HFFc6 (cell line): Measurements from ENCODE around the gene GTF2F2. TPM values are rescaled to one million over a fixed set of nuclear protein-coding genes. Genes with fewer than 3 reads are reported as not detected.
"Not testable (repeated sequence)": the region's sequence is repeated elsewhere in the genome, so short reads cannot be mapped to it uniquely, and the experiment has no call there.

ENCODE experiments used
- DNase-seq: peaks from one replicate; pipeline ENCODE4 v3.0.0-alpha.2; 2018
- H3K27ac Mint-ChIP-seq: 2 replicates; pipeline ENCODE4 v1.8.0; 2020; ENCODE audit warnings: mild to moderate bottlenecking, mixed read lengths
- H3K27me3 Mint-ChIP-seq: 2 replicates; pipeline ENCODE4 v1.8.0; 2021; ENCODE audit warnings: mild to moderate bottlenecking, moderate library complexity, mixed read lengths; ENCODE audit not compliant: insufficient read depth
- H3K36me3 Mint-ChIP-seq: 2 replicates; pipeline ENCODE4 v1.8.0; 2021; ENCODE audit warnings: low read depth, mixed read lengths
- H3K4me1 Mint-ChIP-seq: 2 replicates; pipeline ENCODE4 v1.8.0; 2020; ENCODE audit warnings: low read depth, mixed read lengths
- H3K4me3 Mint-ChIP-seq: 2 replicates; pipeline ENCODE4 v1.8.0; 2020; ENCODE audit warnings: mild to moderate bottlenecking, moderate library complexity, mixed read lengths
- H3K9me3 Mint-ChIP-seq: 2 replicates; pipeline ENCODE4 v1.8.0; 2020; ENCODE audit warnings: mild to moderate bottlenecking, mixed read lengths
- CTCF ChIP-seq: fragments of 200-600 bp; sonication (generic); IDR thresholded peaks from 2 replicates; pipeline ENCODE4 v1.5.0; 2021; ENCODE audit warnings: antibody characterized with exemption, mild to moderate bottlenecking
- total RNA-seq, 6 experiments: library from RNA; stranded (reverse); fragmentation: NEBNext Ultra II Directional; extraction: Animal tissue kit (Norgen Biotek cat#: 25700); gene quantifications; 2 replicates in 1 of 6; 3 replicates in 5 of 6; pipeline ENCODE4 v1.2.3, GENCODE V29; 2021

Gene GTF2F2
- total RNA-seq, 6 experiments from 2014 or later: 22.9 to 31.5 (median 24.7) TPM

GRCh38 chr13:45242070-45242469 is 121.8 kb downstream of the GTF2F2 start:
- Mint-ChIP-seq H3K27me3 (no peaks in the 10 kb centered on the region; the same call in 1 of the 2 replicates), H3K36me3 (no peaks in the 10 kb centered on the region), H3K4me3 (peak overlapping the region; percentile 16), H3K27ac (peak overlapping the region; percentile 36), H3K9me3 (no peaks in the 10 kb centered on the region), H3K4me1 (peaks cover 47% of the 10 kb centered on the region)
- no peak for TF ChIP-seq CTCF
- no peak for DNase-seq

GRCh38 chr13:45242524-45242923 is 122.2 kb downstream of the GTF2F2 start:
- no peak for TF ChIP-seq CTCF
- DNase-seq: no peak
- H3K27me3 Mint-ChIP-seq: no peaks in the 10 kb centered on the region; the same call in 1 of the 2 replicates
- peaks cover 47% of the 10 kb centered on the region for H3K4me1 Mint-ChIP-seq
- H3K4me3 Mint-ChIP-seq: peak overlapping the region; percentile 16
- peak overlapping the region; percentile 36 for H3K27ac Mint-ChIP-seq
- H3K9me3 Mint-ChIP-seq: no peaks in the 10 kb centered on the region
- no peaks in the 10 kb centered on the region for H3K36me3 Mint-ChIP-seq

GRCh38 chr13:45243077-45243476 is 122.8 kb downstream of the GTF2F2 start:
- no peaks in the 10 kb centered on the region for H3K9me3 Mint-ChIP-seq
- no peak overlapping the region for H3K4me3 Mint-ChIP-seq
- DNase-seq: no peak
- H3K27ac Mint-ChIP-seq: no peak overlapping the region; the same call in 1 of the 2 replicates
- TF ChIP-seq CTCF: no peak
- no peaks in the 10 kb centered on the region for H3K36me3 Mint-ChIP-seq
- no peaks in the 10 kb centered on the region; the same call in 1 of the 2 replicates for H3K27me3 Mint-ChIP-seq
- H3K4me1 Mint-ChIP-seq: peaks cover 47% of the 10 kb centered on the region

DNA sequence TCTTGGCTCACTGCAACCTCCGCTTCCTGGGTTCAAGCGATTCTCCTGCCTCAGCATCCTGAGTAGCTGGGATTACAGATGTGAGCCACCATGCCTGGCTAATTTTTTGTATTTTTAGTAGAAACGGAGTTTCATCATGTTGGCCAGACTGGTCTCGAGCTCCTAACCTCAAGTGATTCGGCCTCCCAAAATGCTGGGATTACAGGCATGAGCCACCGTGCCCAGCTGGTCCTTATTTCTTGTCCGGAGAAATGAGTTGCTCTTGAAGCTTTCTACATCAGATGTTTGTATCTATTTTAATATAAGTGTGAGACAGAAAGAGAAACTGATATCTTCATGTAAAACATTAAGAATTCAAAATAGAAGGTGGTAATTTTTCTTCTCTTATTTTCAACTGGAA is 124.4 kb downstream of the GTF2F2 start:
- H3K36me3 Mint-ChIP-seq, H3K9me3 Mint-ChIP-seq, DNase-seq, H3K27ac Mint-ChIP-seq, H3K27me3 Mint-ChIP-seq, H3K4me3 Mint-ChIP-seq: not testable (repeated sequence)
- peaks cover 31% of the 10 kb centered on the region for H3K4me1 Mint-ChIP-seq

DNA sequence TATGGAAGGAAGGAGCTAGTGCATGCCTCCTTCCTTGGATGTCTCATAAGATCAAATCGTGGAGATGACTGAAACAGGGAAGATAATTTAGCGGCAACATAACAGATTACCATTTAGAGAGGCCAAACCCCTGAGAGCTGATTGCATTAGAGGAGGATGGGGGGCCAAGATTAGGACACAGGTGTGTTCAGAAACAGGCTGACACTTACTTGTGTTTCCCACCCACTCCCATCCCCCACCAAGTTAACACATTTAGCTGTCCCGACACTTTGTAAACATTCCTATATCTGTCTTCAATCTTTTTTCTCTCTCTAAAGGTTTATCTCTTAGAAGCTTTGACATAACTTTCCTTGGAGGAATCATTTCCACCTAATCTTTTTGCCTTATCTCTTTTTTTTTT is 129.4 kb downstream of the GTF2F2 start:
- no peaks in the 10 kb centered on the region for H3K27me3 Mint-ChIP-seq
- H3K4me3 Mint-ChIP-seq: no peak overlapping the region
- H3K27ac Mint-ChIP-seq: no peak overlapping the region
- TF ChIP-seq CTCF: no peak
- H3K9me3 Mint-ChIP-seq: no peaks in the 10 kb centered on the region
- H3K4me1 Mint-ChIP-seq: peaks cover 16% of the 10 kb centered on the region
- no peak for DNase-seq
- peaks cover 12% of the 10 kb centered on the region for H3K36me3 Mint-ChIP-seq

GRCh38 chr13:45254396-45254795 is 134.1 kb downstream of the GTF2F2 start:
- Mint-ChIP-seq H3K4me1 (peaks cover 56% of the 10 kb centered on the region), H3K36me3 (peaks cover 12% of the 10 kb centered on the region), H3K27ac (no peak overlapping the region), H3K27me3 (no peaks in the 10 kb centered on the region; the same call in 1 of the 2 replicates), H3K4me3 (no peak overlapping the region), H3K9me3 (no peaks in the 10 kb centered on the region)
- DNase-seq: no peak
- TF ChIP-seq CTCF: no peak
